ENCODE data around the gene USF1. TPM values are rescaled to one million over a fixed set of nuclear protein-coding genes. Genes with fewer than 3 reads are reported as not detected.
"Not testable (repeated sequence)": the region's sequence is repeated elsewhere in the genome, so short reads cannot be mapped to it uniquely, and the experiment has no call there.

The USF1 gene
- polyA plus RNA-seq, 1 of the 3 experiments (the other 2 are of a cell fraction), result 43.1 TPM

GRCh38 chr1:161018631-161018930 is 27.2 kb downstream of the USF1 start:
- no peaks in the 10 kb centered on the region for H4K20me1 ChIP-seq (ENCODE audit: insufficient read depth)
- no peak for TF ChIP-seq NFIC (IDR thresholded peaks at IDR 0.05; ENCODE audit: borderline replicate concordance)
- no peak for TF ChIP-seq REST (IDR thresholded peaks at IDR 0.05; ENCODE audit: low read depth, low read length)
- no peaks in the 10 kb centered on the region for H3K9me3 ChIP-seq
- no peaks in the 10 kb centered on the region for H3K9me2 ChIP-seq
- DNase-seq, result no peak
- peaks cover 0 to 2% of the 10 kb centered on the region in 2 experiments; a peak in 1 of 4 replicates for H3K4me1 ChIP-seq (ENCODE audit: control insufficient read depth in 1 of 2, insufficient read depth in 2 of 2, low read depth in 1 of 2, low read length in 1 of 2)
- no peak overlapping the region for H2AFZ ChIP-seq (ENCODE audit: low read depth)
- H3K9ac ChIP-seq, result no peak overlapping the region
- no peak overlapping the region for H3K27ac ChIP-seq (ENCODE audit: low read depth in 2 of 2, low read length in 1 of 2)
- CTCF ChIA-PET, result interaction anchor here (0.8 kb wide), 1 partner anchor 29 kb away, joined by 7 read pairs; no protein-coding TSS in a partner anchor
- POLR2A ChIA-PET, result interaction anchor here (0.5 kb wide), 1 partner anchor 11 kb away, joined by 5 read pairs; no protein-coding TSS in a partner anchor
- 92% methylated on average over 1 of the region's 1 CpG for WGBS (ENCODE audit: low lambda C conversion rate)
- no peak overlapping the region for H3K4me3 ChIP-seq (ENCODE audit: low read depth in 2 of 2, low read length in 1 of 2)
- no peak overlapping the region for H3K4me2 ChIP-seq
- H3K79me2 ChIP-seq (ENCODE audit: insufficient read depth), result no peaks in the 10 kb centered on the region
- H3F3A ChIP-seq (replicated peaks; ENCODE audit: insufficient read depth), result peaks cover 5% of the 10 kb centered on the region
- H3K27me3 ChIP-seq (ENCODE audit: insufficient read depth), result no peaks in the 10 kb centered on the region
- no peaks in the 10 kb centered on the region for H3K36me3 ChIP-seq (replicated peaks in 1 of 2; ENCODE audit: control insufficient read depth in 1 of 2, insufficient read depth in 2 of 2, low read length in 1 of 2)

GRCh38 chr1:161017756-161018630 is 27.8 kb downstream of the USF1 start:
- WGBS (ENCODE audit: low lambda C conversion rate), result 73% methylated on average over 5 of the region's 5 CpGs
- TF ChIP-seq TCF12 (IDR thresholded peaks at IDR 0.05) (no peak), USF2 (IDR thresholded peaks at IDR 0.05; ENCODE audit: borderline replicate concordance, low read depth, low read length) (no peak)
- ChIA-PET CTCF (interaction anchor here (0.6 to 0.8 kb wide), 3 partner anchors 17 to 81 kb away, joined by 3 to 7 read pairs (median 3); no protein-coding TSS in a partner anchor), POLR2A (interaction anchor here (0.5 kb wide), 1 partner anchor 10 kb away, joined by 5 read pairs; no protein-coding TSS in a partner anchor)
- H3K79me2 ChIP-seq (ENCODE audit: insufficient read depth), result no peaks in the 10 kb centered on the region
- H3K4me3 ChIP-seq (ENCODE audit: low read depth in 2 of 2, low read length in 1 of 2), result no peak overlapping the region
- H2AFZ ChIP-seq (ENCODE audit: low read depth), result no peak overlapping the region
- no peak overlapping the region for H3K27ac ChIP-seq (ENCODE audit: low read depth in 2 of 2, low read length in 1 of 2)
- H3K9me2 ChIP-seq, result no peaks in the 10 kb centered on the region
- H3K4me2 ChIP-seq, result no peak overlapping the region
- peaks cover 5% of the 10 kb centered on the region for H3F3A ChIP-seq (replicated peaks; ENCODE audit: insufficient read depth)
- H3K36me3 ChIP-seq (replicated peaks in 1 of 2; ENCODE audit: control insufficient read depth in 1 of 2, insufficient read depth in 2 of 2, low read length in 1 of 2), result no peaks in the 10 kb centered on the region
- no peaks in the 10 kb centered on the region for H3K9me3 ChIP-seq
- no peak overlapping the region for H3K9ac ChIP-seq
- H3K4me1 ChIP-seq (ENCODE audit: control insufficient read depth in 1 of 2, insufficient read depth in 2 of 2, low read depth in 1 of 2, low read length in 1 of 2), result peaks cover 0 to 2% of the 10 kb centered on the region in 2 experiments; a peak in 1 of 4 replicates
- DNase-seq, result no peak
- no peaks in the 10 kb centered on the region for H3K27me3 ChIP-seq (ENCODE audit: insufficient read depth)
- H4K20me1 ChIP-seq (ENCODE audit: insufficient read depth), result no peaks in the 10 kb centered on the region

GRCh38 chr1:161017181-161017580 is 28.6 kb downstream of the USF1 start:
- H3K36me3 ChIP-seq (replicated peaks in 1 of 2; ENCODE audit: control insufficient read depth in 1 of 2, insufficient read depth in 2 of 2, low read length in 1 of 2); H3K4me2 ChIP-seq; H3K9ac ChIP-seq; H3K9me3 ChIP-seq; H3F3A ChIP-seq (replicated peaks; ENCODE audit: insufficient read depth); H3K27ac ChIP-seq (ENCODE audit: low read depth in 2 of 2, low read length in 1 of 2); H2AFZ ChIP-seq (ENCODE audit: low read depth); POLR2A ChIA-PET; H3K4me3 ChIP-seq (ENCODE audit: low read depth in 2 of 2, low read length in 1 of 2); DNase-seq; H3K9me2 ChIP-seq; H4K20me1 ChIP-seq (ENCODE audit: insufficient read depth); H3K4me1 ChIP-seq (ENCODE audit: control insufficient read depth in 1 of 2, insufficient read depth in 2 of 2, low read depth in 1 of 2, low read length in 1 of 2); H3K27me3 ChIP-seq (ENCODE audit: insufficient read depth); H3K79me2 ChIP-seq (ENCODE audit: insufficient read depth): not testable (repeated sequence)
- CTCF ChIA-PET, result interaction anchor here (0.6 kb wide), 1 partner anchor 82 kb away, joined by 3 read pairs; no protein-coding TSS in a partner anchor
- 59% methylated on average over 7 of the region's 7 CpGs for WGBS (ENCODE audit: low lambda C conversion rate)

GRCh38 chr1:161016683-161017082 is 29.1 kb downstream of the USF1 start:
- H3K9ac ChIP-seq; CTCF ChIA-PET; POLR2A ChIA-PET; H3K4me2 ChIP-seq; H3K4me3 ChIP-seq (ENCODE audit: low read depth in 2 of 2, low read length in 1 of 2); H3K36me3 ChIP-seq (replicated peaks in 1 of 2; ENCODE audit: control insufficient read depth in 1 of 2, insufficient read depth in 2 of 2, low read length in 1 of 2); H4K20me1 ChIP-seq (ENCODE audit: insufficient read depth); H3K9me3 ChIP-seq; H3K27ac ChIP-seq (ENCODE audit: low read depth in 2 of 2, low read length in 1 of 2); H3K27me3 ChIP-seq (ENCODE audit: insufficient read depth); H3F3A ChIP-seq (replicated peaks; ENCODE audit: insufficient read depth); H2AFZ ChIP-seq (ENCODE audit: low read depth); DNase-seq; H3K9me2 ChIP-seq; H3K79me2 ChIP-seq (ENCODE audit: insufficient read depth); H3K4me1 ChIP-seq (ENCODE audit: control insufficient read depth in 1 of 2, insufficient read depth in 2 of 2, low read depth in 1 of 2, low read length in 1 of 2): not testable (repeated sequence)
- WGBS (ENCODE audit: low lambda C conversion rate), result 53% methylated on average over 1 of the region's 1 CpG
